ENCODE measurements around the gene SDK2. TPM values are rescaled to one million over a fixed set of nuclear protein-coding genes. Genes with fewer than 3 reads are reported as not detected.

SDK2 gene
- total RNA-seq, 2 experiments from 2014 or later, result 0.23 to 0.27 TPM

- ChIA-PET POLR2A (no interaction called here), CTCF (interaction anchor here (0.9 kb wide), 1 partner anchor 9 kb away, joined by 3 read pairs; no protein-coding TSS in a partner anchor)
Observed at GRCh38 chr17:73566905-73567782, 77.1 kb downstream of the SDK2 start.

GRCh38 chr17:73564843-73565242 lies 79.4 kb downstream of the SDK2 start:
- CTCF ChIA-PET, result interaction anchor here (0.9 kb wide), 1 partner anchor 755 kb away, joined by 3 read pairs; no protein-coding TSS in a partner anchor
- POLR2A ChIA-PET, result no interaction called here

DNA sequence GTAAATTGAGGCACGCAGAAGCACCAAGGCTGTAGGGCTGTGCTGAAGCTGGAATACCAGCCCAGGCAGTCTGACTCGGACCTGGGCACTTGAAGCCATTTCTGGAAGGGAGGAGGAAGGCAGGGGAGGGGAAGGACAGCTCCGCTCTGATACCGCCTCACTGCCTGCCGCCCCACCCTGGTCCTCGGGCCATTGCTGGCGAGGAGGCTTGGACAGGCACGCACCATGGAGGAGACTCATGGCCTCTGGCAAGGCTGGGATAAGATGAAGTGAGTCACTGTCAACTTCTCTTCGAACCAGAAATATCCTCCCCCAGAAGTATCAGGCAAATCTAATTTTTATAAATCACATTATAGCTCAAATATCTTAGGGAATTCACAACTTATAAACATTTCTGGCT lies 81.3 kb downstream of the SDK2 start:
- POLR2A ChIA-PET, result no interaction called here
- CTCF ChIA-PET, result interaction anchor here (0.6 kb wide), 1 partner anchor 73 kb away, joined by 5 read pairs; no protein-coding TSS in a partner anchor

- ChIA-PET POLR2A (no interaction called here), CTCF (no interaction called here)
Observed at GRCh38 chr17:73561111-73561510, 83.1 kb downstream of the SDK2 start.

DNA sequence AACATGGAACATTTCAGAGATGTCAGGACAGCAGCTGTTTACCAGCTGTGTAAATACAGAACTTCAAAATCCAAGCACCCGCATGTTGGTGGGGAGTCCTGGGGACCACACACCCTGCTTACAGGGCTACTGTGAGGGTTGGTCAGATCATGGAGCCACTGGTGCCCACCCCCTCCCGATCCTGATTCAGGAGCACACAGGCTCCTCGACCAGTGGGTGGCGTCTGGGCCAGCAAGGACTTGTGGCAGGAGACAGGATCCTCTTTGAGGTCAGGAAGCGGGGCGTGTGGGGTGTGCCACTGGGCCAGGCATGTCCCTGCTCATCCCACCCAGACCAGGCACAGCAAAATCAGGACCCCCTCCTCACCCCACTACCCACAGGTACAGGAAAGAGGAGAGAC lies 83.6 kb downstream of the SDK2 start:
- ChIA-PET CTCF (no interaction called here), POLR2A (no interaction called here)

DNA sequence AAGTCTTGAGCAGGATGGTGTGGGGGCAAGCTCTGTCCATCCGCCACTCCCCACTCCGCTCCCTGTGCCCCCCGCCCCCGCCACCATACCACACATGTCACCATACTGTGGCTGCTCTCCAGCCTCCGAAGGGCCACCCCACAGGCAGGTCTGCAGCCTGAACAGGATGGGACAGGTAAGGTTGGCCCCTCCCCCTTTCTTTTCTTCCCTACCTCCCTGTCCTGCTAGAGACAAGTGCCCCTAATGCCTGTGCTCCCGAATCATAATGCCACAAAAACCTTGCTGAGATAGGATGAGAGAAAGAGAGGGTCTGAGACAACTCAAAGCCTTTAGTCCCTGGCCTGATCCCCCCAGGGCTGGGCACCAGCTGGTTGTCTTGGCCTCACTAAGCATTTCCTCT lies 84.7 kb downstream of the SDK2 start:
- ChIA-PET POLR2A (no interaction called here), CTCF (no interaction called here)

GRCh38 chr17:73555199-73555960 lies 88.9 kb downstream of the SDK2 start:
- ChIA-PET CTCF (no interaction called here), POLR2A (no interaction called here)

DNA sequence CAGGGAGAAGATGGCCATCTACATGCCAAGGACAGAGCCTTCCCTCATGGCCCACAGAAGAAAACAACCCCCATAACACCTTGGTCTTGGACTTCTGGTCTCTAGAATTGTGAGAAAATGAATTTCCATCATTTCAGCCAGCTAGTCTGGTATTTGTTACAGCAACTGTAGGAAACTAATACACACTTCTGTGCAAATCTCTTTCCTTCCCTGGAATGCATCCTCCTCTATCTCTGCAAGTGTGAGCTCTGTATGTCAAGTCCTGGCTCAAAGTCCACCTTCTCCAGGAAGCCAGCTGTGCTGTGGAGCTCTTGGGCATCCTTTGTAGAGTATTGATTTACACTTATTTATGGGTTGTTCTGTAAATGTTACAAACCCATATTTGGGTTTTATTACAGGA lies 89.7 kb downstream of the SDK2 start:
- ChIA-PET CTCF (no interaction called here), POLR2A (no interaction called here)

GRCh38 chr17:73553311-73553710 lies 90.9 kb downstream of the SDK2 start:
- ChIA-PET CTCF (no interaction called here), POLR2A (no interaction called here)

DNA sequence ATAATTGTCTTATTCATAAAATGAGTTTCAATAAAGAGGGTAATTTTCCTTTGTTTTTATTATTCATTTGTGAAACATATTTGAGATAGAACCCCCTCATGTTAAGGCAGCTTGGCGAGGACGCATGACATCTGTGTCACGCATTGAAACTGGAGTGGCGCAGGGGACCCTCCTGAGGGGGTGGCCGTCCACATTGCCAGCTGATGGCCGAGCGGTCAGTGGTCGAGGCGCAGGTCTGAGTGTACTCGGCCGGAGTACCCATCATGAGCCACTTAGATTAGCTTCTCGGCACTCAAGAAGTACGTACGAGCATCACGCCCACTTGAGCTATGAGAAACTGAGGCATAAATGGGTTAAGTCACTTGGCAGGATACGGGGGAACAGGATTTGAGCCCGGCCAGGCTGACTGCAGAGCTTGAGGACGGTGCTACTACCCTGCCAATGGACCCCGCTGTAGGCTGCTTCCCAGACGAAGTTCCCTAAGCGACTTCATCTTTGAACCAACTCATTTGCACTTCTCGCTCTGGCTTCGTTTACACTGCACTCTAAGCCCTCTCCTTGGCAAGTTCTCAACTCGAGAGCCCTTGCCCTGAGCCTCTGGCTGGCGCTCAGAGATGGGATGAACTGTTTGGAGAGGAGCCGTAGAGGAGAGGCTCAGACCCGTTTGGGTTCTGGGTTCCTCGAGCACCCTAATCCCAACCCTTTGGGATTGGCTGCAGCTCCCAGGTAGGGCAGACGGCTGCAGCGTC lies 91.8 kb downstream of the SDK2 start:
- ChIA-PET CTCF (interaction anchor here (0.6 kb wide), 1 partner anchor 194 kb away, joined by 4 read pairs; no protein-coding TSS in a partner anchor), POLR2A (no interaction called here)

- ChIA-PET CTCF (no interaction called here), POLR2A (no interaction called here)
Observed at GRCh38 chr17:73551759-73552158, 92.5 kb downstream of the SDK2 start.

DNA sequence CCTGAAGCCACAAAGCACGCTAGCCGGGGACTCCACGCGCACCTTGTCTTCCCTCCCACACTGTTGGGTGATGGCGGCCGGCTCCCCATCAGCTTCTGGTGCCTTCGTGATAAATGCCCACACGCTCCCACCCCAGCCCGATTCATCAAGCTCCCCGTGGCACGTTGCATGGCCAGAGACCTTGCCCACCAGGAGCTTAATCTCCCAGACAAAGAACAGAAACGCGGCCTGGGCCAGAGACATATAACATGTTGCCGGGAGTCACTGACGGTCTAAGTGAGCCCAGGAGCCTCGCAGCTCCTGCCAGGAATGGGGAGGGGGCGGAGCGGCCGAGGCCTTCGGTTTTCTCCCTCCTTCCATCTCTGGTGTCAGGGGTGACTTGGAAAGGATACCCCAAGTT lies 93.1 kb downstream of the SDK2 start:
- POLR2A ChIA-PET, result no interaction called here
- CTCF ChIA-PET, result no interaction called here

- ChIA-PET POLR2A (no interaction called here), CTCF (no interaction called here)
Observed at GRCh38 chr17:73550556-73550955, 93.7 kb downstream of the SDK2 start.

DNA sequence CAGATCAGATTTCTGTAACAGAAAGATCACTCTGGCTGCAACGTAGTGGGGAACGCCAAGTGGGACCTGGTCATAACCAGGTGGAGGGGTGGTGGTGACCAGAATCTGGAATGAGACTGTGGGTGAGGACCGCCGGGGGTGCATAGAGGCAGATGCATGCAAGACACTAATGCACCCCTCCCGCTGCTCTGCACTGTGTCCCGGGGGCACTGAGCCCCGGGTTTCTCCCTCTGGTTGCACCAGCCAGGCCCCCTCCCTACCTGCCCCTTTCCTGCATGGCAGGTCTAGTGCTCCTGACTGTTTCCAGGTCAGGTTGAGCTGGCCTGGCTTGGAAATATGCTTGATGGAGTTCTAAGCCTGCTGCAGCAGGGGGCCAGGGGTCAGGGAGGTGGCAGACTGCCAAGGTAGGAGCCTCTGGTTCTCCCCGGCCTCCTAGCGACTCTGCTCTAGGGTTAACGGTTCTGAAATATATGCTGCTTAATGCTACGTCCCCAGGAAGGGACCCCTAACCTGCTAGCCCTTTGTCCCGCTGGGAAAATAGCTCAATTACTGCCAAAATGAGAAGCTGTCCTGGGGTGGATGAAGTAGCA lies 94.3 kb downstream of the SDK2 start:
- ChIA-PET POLR2A (no interaction called here), CTCF (no interaction called here)

DNA sequence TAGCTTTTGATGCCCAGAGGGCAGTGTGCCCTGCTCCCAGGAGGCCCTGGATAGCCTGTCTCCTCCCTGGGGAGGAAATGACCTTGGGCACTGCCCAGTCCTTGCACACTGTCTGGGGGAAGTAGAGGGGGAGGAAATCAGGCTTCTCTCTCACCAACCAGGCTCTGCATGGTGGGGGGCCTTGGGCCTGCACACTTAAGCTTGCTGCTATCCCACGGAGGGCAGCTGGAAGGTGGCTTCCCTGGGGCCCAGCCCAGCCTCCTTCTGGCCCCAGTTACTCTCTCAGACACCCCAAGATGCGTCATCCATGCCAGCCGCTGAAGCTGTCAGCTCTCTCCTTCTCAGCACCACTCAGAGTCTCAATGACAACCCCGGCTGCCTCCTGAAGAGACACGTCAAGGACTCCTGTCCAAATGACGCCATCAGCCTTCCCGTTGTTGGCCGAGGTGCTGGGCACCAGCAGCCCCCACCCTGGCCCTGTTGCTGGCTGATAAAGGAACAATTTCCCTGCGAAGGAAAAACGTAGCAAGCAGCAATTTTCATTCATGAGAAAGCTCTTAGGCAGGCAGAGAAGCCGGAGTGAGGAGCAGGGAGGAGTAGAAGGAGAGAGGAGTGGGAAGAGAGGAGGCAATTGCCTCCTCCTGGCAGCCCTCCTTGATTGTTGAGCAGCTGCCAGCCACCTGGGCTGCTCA lies 95.5 kb downstream of the SDK2 start:
- ChIA-PET CTCF (no interaction called here), POLR2A (no interaction called here)

GRCh38 chr17:73547790-73548189 lies 96.5 kb downstream of the SDK2 start:
- CTCF ChIA-PET, result no interaction called here

DNA sequence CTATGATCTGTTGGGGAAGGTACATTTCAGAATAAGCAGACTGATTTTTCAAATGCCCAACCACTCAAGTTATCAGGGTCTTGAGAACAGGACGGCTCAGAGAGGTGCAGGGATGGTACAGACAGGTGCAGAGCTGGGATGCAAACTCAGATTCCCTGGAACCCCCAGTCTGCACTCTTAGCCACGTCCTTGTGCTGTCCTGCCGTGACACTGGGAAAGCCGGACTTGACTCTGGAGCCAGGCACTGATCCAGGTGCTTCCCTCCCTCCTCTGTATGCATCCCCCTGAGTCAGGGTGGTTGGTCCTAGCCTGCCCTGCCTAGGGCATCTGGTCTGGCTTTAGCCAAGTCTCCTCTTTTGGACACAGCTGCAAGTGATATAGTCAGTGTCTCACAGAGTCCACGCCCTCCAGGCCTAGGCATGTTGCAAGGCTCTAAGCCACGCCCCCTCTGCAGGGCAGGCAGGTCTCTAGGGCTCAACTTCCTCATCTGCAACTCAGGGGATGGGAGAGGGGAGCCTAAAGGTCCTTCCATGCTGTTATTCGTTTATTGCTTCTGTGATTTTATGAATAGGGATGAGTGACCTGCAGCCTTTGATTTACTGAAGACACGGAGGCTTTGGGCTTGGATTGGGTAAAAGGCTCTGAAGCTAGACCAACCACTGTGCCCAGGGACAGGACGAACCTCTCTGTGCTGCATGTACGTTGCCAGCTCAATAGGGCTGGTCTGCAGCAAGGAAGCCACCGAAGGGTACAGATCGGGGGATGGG lies 97.3 kb downstream of the SDK2 start:
- CTCF ChIA-PET, result no interaction called here
- POLR2A ChIA-PET, result no interaction called here

More at GRCh38 chr17:73547790-73548189, 96.5 kb downstream of the SDK2 start:
- POLR2A ChIA-PET, result no interaction called here

DNA sequence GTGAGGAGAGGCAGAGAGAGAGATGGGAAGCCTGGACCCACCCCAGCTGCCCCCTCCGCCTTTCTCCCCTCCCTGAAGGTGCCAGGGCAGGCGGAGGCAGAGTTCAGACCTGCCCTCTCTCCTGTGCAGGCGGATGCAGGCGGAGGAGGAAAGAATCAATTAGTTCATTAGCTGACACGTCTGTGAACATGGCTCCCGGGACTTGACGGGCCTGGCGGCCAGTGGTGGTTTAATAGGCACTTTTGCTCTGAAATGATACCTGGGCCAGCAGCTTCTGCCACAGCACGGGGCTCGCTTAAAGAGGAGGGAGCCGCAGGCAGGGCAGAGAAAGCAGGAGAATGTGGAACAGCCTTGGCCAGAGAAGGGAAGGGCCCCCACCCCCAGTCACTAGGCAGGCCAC lies 98.1 kb downstream of the SDK2 start:
- ChIA-PET POLR2A (no interaction called here), CTCF (no interaction called here)

Data from activated CD8-positive, alpha-beta memory T cell treated with anti-CD3 and anti-CD28 coated beads for 36 hours (primary cell).